ENCODE data around the gene MAP4K4.
A peak's percentile ranks its signal among the peaks of the same experiment; 100 is the strongest.

MAP4K4 gene

DNA sequence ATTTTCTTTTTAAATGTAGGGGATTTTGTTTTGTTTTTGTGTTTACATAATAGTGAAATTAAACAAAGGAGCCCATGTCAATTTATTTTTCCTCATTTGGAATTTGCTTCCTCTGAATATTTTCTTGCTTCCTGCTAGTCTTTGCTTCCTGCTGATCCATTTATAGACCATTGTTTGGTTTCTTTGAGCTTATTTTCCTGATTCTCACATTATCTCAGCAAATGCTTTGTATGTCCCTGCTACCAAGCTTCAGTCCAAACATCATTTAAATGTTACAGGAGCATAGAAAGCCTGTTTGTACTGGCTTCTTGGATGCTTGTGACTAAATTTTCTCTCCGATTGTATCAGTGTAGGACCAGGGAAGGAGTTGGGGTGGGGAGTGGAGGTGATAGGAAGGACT, 166.9 kb downstream of the MAP4K4 start:
- intact Hi-C loops (cut with DNase I): no loop called here
- no peak for DNase-seq

DNA sequence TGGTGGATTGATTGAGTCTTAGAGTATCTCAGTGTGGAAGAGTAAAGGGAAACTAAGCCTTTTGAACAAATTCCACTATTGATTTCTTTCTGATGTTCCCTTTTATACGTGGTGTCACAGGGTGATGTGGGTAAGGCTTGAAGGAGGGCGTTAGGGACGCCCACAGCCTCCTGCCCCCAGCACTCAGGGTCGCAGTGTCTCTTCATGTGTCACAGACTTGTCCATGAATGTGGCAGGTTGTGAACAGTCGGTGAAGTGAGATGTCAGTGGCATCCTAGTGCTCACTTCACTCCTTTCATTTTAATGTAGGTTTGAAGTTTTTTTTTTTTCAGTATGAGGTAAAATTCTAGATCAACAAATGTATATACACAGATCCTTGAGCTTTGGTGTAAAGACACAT, 171.0 kb downstream of the MAP4K4 start:
- DNase-seq: no peak
- intact Hi-C loops (cut with DNase I): no loop called here

DNA sequence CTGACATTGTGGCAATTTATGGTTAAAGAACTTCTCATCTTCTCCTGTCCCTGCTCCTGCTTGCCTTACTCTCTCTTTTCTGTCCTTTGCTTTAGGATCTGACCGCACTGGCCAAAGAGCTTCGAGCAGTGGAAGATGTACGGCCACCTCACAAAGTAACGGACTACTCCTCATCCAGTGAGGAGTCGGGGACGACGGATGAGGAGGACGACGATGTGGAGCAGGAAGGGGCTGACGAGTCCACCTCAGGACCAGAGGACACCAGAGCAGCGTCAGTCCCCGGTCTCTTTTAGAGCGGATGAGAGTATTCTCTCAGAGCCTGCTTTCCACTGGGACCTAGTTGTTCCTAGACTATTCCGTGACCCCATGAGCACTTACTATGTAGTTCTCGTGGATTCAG, 172.0 kb downstream of the MAP4K4 start:
- intact Hi-C loops (cut with DNase I): no loop called here
- no peak for DNase-seq

DNA sequence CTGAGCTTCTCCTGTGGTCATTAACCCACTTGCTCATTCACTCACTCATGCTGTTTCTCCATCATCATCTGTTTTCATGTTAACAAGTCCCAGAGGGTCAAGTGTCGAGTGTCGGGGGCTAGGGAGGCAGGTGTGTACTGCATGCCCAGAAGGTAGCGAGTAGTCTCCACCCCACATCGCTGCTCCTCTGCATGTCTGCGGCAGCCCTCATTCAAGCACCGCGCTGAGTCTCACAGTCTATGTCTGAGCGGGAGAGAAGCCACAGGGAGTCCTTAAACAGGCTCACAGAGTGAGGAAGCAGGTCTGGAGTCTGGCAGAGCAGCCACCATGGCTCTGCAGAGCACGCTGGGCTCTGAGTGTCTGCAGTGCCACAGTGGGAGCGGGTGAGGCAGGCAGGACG, 172.9 kb downstream of the MAP4K4 start:
- no peak for DNase-seq
- intact Hi-C loops (cut with DNase I): no loop called here

DNA sequence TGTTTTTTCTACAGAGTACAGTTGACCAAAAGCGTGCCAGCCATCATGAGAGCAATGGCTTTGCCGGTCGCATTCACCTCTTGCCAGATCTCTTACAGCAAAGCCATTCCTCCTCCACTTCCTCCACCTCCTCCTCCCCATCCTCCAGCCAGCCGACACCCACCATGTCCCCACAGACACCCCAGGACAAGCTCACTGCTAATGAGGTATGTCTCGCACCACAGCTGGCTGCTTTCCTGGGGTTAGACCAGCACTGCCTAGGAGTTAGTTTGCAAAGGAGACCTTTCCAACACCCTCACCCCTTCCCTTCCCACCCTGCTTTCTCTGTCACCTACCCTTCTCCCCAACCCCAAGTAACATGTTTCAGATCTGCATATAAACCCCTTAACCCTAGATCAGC, 174.0 kb downstream of the MAP4K4 start:
- intact Hi-C loops (cut with DNase I): no loop called here
- no peak for DNase-seq

DNA sequence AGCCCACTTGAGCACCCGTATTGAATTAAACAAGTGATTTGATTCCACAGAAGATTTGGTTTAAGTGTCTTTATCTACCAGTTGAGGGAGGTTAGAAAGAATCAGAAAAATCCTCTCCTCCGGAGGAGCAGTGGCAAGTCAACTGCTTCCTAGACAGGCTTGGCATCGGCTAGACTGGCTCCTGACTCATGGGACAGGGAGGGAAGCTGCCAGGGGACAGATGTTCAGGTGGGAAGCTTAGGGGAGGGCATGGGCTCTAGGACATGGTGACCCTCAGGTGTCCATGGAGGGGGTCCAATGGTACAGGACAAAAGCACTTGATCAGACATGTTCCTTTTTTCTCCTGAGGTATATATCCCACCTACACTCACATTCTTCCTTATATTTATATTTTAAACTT, 175.0 kb downstream of the MAP4K4 start:
- intact Hi-C loops (cut with DNase I): no loop called here
- no peak for DNase-seq

DNA sequence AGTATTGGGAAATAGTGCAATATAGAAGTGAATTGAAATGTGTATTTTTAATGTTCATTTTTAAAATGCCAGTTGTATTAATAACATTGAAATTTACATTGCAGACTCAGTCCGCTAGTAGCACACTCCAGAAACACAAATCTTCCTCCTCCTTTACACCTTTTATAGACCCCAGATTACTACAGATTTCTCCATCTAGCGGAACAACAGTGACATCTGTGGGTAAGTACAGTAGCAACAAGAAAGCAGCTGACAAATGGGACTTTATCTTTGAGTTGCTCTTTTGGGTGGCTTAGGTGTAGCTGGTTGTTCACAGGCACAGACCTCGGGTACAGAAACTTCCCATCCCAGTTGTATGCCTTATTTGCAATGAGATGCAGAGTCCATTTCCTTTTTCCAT, 176.0 kb downstream of the MAP4K4 start:
- intact Hi-C loops (cut with DNase I): no loop called here
- DNase-seq: peak in 1 of 42 donors; percentile 12

DNA sequence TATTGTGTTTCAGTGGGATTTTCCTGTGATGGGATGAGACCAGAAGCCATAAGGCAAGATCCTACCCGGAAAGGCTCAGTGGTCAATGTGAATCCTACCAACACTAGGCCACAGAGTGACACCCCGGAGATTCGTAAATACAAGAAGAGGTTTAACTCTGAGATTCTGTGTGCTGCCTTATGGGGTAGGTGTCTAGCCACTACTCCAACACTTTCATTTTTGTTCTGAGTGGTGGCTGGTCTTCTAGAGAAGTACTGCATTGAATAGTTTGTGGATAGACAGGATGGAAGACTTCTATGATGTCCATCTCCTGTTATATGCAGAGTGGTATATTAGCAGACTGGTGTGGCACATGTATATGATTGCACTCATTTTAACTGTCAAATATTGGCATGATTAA, 176.6 kb downstream of the MAP4K4 start:
- intact Hi-C loops (cut with DNase I): no loop called here
- DNase-seq: no peak

DNA sequence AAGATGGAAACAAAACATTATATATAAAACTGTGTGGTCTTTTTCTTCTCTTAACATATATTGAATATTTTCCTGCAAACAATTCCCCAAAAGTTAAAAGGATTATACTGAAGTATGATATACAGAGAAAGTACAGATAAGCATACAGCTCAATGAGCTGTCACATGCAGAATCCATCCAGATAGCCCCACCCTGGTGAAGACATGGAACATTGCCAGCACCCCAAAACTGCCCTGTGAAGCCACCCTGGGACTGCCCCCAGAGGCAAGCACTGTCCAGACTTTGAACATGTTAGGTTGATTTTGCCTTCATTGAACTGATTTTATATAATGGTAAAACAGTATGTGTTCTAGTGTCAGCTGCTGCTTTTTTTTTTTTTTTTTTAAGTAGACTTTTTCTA, 182.0 kb downstream of the MAP4K4 start:
- DNase-seq: no peak
- intact Hi-C loops (cut with DNase I): no loop called here

DNA sequence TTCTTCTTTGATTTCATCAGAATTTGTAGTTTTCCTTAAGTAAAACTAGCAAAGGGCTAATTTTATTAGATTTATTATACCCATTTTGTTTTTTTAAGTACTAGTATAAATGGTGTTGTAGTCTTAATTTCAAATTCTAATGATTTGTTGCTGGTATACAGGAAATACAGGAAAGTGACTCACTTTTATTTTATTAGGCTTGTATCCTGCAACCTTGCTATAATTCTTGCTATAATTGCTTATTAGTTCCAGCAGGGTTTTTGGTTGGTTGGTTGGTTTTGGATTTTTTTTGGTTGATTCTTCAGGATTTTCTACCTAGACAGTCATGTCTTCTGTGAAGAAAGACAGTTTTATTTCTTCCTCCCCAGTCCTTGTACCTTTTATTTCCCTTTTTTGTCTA, 183.6 kb downstream of the MAP4K4 start:
- no peak for DNase-seq
- intact Hi-C loops (cut with DNase I): no loop called here

DNA sequence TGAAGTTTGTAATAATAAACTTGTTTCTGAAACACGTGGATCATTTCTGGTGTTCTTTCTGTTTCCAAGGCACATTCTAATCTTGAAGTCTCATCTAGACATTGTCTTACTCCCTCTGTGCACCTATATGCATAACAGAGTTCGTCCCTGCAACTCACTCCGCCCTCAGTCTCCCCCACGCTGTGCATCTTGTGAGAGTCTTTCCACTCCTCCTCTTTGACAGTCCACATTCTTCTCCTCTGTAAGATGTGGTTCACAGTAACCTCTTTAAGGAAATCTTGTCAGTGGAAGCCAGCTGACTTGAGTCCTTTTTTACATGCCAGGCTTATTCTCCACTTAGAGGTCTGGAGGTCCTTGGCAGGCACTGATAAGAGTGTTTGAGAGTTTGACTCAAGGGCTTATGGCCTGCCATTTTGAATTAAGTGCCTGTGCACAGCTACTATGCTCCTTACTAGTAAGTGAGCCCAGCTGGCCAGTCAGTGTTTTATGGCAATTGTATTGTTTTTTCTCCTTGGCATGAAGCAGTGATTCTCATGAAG, 185.3 kb downstream of the MAP4K4 start:
- DNase-seq: no peak
- intact Hi-C loops (cut with DNase I): no loop called here

DNA sequence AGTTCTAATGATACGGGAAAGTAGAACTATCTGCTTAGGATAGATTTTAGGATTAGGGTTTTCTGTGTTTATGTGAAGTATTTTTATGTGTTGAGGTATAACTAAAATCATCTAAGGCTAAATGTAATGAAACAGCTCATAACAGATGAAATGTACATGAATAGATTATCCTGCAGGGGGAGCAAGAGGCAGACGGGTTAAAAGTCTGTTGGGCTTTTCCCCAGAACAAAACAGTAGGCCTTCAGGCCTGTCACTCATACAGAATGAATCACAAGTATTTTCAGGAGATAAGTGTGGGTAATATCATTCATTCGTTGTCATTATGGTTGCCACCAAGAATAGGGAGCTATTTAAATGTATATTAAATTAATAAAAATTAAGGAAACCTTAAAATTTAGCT, 186.4 kb downstream of the MAP4K4 start:
- no peak for DNase-seq
- intact Hi-C loops (cut with DNase I): no loop called here

DNA sequence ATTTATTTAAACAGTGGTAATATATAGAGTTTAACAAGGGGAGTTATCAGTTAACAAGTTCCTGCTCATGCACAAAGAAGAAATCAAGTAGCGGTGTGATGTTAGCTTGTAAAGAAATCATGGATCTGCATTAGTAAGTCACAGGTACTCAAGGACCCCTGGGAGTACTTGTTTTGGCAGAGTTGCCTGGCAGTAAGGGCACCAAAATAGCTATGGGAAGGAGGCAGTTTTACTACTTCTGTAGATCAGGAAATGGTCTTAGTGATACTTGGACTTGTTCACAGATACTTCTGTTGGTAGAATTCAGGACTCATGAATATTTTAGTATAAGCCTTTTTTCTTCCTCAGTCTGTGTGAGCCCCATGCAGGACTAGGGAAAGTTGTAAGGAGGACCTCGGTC, 186.9 kb downstream of the MAP4K4 start:
- DNase-seq: no peak
- intact Hi-C loops (cut with DNase I): no loop called here

DNA sequence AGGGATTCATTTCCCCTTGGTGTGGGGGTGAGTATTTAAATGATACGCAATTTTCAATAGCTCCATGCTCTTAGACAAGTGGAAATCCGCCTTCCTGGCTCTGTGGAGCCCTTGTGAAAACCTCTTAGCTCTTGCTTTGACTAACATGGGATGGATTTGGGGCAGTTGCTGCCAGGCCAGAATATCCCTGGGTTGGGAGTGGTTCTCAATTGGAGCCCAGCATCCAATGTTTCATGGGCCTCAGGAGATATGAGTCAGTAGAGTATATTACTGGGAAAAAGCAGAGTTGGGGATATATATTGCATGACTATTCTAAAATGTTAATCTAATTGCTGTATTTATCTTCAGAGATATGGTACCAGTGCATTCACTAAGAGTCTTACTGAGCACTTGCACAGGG, 189.8 kb downstream of the MAP4K4 start:
- intact Hi-C loops (cut with DNase I): no loop called here

DNA sequence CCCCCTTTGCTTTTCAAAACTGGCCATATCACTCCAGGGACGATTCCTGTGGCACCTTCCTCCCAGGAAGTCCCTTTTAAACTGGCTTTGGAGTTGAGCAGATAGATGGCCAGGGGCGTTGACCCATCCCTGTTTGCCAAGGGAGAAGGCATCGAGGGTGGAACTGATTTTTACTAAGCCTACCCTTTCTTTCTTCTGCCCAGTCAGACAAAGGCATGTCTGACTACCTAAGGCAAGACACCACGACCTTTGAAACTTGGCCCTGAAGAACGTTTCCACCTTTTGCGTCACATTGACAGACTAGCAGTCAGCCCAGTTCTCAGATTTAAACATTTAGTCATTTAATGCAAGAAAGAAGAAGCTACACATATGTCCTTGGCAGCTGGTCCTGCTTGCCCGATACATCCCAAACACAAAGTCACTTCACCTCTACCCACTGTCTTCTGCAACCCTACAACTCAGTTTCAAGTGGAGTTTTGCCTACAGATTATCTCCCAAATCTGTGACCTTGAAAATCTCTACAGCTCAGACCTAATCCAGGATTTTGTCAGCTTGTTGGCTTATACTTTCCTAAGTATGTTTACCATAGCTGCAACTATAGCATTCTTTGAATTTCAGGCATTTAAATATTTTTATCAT, 192.1 kb downstream of the MAP4K4 start:
- intact Hi-C loops (cut with DNase I): no loop called here
- DNase-seq: no peak

More for the DNA sequence above, 189.8 kb downstream of the MAP4K4 start:
- no peak for DNase-seq

DNA sequence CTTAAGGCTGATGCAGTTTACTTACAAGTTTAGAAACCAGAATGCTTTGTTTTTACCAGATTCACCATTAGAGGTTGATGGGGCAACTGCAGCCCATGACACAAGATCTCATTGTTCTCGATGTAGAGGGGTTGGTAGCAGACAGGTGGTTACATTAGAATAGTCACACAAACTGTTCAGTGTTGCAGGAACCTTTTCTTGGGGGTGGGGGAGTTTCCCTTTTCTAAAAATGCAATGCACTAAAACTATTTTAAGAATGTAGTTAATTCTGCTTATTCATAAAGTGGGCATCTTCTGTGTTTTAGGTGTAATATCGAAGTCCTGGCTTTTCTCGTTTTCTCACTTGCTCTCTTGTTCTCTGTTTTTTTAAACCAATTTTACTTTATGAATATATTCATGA, 194.9 kb downstream of the MAP4K4 start:
- intact Hi-C loops (cut with DNase I): no loop called here
- DNase-seq: no peak

DNA sequence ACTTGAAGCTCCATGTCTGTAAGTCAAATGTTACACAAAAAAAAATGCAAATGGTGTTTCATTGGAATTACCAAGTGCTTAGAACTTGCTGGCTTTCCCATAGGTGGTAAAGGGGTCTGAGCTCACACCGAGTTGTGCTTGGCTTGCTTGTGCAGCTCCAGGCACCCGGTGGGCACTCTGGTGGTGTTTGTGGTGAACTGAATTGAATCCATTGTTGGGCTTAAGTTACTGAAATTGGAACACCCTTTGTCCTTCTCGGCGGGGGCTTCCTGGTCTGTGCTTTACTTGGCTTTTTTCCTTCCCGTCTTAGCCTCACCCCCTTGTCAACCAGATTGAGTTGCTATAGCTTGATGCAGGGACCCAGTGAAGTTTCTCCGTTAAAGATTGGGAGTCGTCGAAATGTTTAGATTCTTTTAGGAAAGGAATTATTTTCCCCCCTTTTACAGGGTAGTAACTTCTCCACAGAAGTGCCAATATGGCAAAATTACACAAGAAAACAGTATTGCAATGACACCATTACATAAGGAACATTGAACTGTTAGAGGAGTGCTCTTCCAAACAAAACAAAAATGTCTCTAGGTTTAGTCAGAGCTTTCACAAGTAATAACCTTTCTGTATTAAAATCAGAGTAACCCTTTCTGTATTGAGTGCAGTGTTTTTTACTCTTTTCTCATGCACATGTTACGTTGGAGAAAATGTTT, 196.3 kb downstream of the MAP4K4 start:
- intact Hi-C loops (cut with DNase I): no loop called here

DNA sequence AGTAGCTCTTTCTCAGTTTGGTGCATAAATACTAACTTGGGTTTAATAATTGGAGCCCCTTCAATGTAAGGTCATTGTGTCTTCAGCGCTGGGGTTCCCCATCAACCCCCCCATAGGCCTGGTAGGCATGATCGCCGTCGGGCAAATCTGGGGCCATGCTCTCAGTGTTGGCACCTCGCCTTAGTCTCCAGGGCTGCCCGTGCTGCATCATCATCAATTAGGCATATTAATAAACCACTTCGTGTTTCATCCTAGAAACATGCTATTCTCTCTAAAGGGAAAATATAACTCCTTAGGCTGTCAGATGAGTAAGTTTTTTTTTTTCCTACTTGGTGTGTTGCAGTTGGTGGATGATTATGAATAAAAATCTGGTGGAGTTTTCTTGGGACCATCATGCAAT, 197.5 kb downstream of the MAP4K4 start:
- intact Hi-C loops (cut with DNase I): no loop called here

More for the DNA sequence above, 196.3 kb downstream of the MAP4K4 start:
- DNase-seq: no peak

DNA sequence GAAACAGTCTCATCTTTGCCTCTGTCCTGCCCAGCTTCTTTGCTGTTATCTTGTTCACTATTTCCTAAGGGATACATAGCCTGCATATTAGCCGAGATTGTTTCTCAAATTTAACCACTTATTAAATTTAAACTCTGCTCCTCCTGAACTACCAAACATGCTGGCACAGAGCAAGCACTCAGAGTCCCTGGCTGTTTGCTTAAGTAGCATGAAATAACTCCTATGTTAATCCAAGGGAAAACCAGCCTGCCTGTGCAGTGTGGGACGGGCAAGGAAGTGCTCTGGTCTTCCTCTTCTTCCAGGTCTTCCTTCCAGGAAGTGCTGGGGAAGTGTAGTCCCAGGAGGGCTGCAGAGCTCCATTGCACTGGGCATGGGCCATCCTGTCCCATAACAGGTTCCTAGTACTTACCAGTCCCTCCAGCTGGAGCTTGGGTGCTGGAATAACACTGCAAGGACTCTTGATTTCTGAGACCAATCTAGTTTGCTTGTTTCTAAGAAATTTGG, 198.4 kb downstream of the MAP4K4 start:
- DNase-seq: no peak
- intact Hi-C loops (cut with DNase I): no loop called here

More for the DNA sequence above, 197.5 kb downstream of the MAP4K4 start:
- DNase-seq: peak in 1 of 42 donors; percentile 27

DNA sequence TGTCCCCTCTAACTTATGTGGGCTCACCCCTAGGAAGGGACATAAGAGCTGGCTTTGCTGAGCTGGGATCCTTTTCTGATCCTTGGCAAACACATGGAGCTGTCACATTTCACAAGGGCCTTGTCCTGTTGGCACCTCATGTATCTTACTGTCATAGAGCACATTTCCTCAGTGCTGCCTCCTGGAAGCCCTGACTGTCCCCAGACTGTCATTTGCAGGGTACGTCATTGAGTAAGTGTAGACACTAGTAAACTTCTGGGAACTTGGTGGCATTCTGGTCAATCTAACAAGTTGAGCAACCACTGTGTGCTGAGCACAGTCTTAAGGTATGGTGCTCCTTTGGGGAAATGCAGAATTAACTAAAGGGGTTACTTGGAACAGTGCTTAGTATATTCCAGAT, 199.8 kb downstream of the MAP4K4 start:
- no peak for DNase-seq

DNA sequence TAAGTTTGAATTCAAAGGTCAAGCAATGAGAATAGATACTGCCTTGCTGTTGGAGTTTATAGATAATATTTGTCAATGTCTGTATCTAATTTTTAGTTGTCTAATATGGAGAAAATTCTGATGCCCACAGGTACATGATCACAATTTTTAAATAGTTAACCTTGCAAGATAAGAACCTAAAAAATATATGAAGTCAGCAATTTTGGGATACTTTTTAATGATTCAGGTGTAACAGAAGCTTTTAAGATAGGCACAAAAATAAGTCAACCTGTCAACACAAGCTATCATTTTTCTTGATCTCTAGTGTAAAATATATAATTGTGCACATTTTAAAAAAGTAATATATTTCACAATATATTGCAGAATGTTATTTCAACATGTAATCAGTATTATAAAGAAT, 201.8 kb downstream of the MAP4K4 start:
- DNase-seq: no peak
- intact Hi-C loops (cut with DNase I): no loop called here

More for the DNA sequence above, 199.8 kb downstream of the MAP4K4 start:
- intact Hi-C loops (cut with DNase I): no loop called here

Data from head of caudate nucleus (tissue), 42 donors.